Osteocyte (in vitro differentiated cells): ENCODE measurements around the gene SAMD14. TPM values are rescaled to one million over a fixed set of nuclear protein-coding genes. Genes with fewer than 3 reads are reported as not detected.

Source experiments
- DNase-seq: peaks from one replicate; pipeline ENCODE4 v3.0.0; 2021; ENCODE audit warnings: mixed read lengths; ENCODE audit not compliant: unreplicated experiment; ENCODE audit errors: extremely low spot score
- H3K27ac Mint-ChIP-seq: one replicate; pipeline ENCODE4 v1.8.0; 2021; ENCODE audit warnings: mild to moderate bottlenecking, mixed read lengths; ENCODE audit not compliant: unreplicated experiment
- H3K27me3 Mint-ChIP-seq: one replicate; pipeline ENCODE4 v1.8.0; 2021; ENCODE audit warnings: mixed read lengths; ENCODE audit not compliant: unreplicated experiment
- H3K36me3 Mint-ChIP-seq: one replicate; pipeline ENCODE4 v1.8.0; 2021; ENCODE audit warnings: mixed read lengths; ENCODE audit not compliant: unreplicated experiment
- H3K4me1 Mint-ChIP-seq: one replicate; pipeline ENCODE4 v1.8.0; 2021; ENCODE audit warnings: mixed read lengths; ENCODE audit not compliant: unreplicated experiment
- H3K4me3 Mint-ChIP-seq: one replicate; pipeline ENCODE4 v1.8.0; 2021; ENCODE audit warnings: mild to moderate bottlenecking, moderate library complexity, mixed read lengths; ENCODE audit not compliant: unreplicated experiment
- H3K9me3 Mint-ChIP-seq: one replicate; pipeline ENCODE4 v1.8.0; 2021; ENCODE audit warnings: mixed read lengths; ENCODE audit not compliant: unreplicated experiment
- total RNA-seq: library from RNA; stranded (reverse); gene quantifications from 2 replicates; pipeline ENCODE4 v1.2.1, GENCODE V29; 2021
- TF ChIP-seq, protein P1 (sequence below): fragments of 200-600 bp; sonication (generic); IDR thresholded peaks from 2 replicates; pipeline ENCODE4 v1.5.0; 2021; ENCODE audit warnings: antibody characterized with exemption, mild to moderate bottlenecking, moderate library complexity

Gene SAMD14
- total RNA-seq, 1 donor from 2014 or later = 36.8 TPM

- peak overlapping the region; percentile 44 for H3K27ac Mint-ChIP-seq
- TF ChIP-seq, protein P1, sequence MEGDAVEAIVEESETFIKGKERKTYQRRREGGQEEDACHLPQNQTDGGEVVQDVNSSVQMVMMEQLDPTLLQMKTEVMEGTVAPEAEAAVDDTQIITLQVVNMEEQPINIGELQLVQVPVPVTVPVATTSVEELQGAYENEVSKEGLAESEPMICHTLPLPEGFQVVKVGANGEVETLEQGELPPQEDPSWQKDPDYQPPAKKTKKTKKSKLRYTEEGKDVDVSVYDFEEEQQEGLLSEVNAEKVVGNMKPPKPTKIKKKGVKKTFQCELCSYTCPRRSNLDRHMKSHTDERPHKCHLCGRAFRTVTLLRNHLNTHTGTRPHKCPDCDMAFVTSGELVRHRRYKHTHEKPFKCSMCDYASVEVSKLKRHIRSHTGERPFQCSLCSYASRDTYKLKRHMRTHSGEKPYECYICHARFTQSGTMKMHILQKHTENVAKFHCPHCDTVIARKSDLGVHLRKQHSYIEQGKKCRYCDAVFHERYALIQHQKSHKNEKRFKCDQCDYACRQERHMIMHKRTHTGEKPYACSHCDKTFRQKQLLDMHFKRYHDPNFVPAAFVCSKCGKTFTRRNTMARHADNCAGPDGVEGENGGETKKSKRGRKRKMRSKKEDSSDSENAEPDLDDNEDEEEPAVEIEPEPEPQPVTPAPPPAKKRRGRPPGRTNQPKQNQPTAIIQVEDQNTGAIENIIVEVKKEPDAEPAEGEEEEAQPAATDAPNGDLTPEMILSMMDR = no peak
- H3K36me3 Mint-ChIP-seq = peaks cover 43% of the 10 kb centered on the region
Measured at GRCh38 chr17:50135316-50136095, 5.5 kb upstream of the SAMD14 start.

DNA sequence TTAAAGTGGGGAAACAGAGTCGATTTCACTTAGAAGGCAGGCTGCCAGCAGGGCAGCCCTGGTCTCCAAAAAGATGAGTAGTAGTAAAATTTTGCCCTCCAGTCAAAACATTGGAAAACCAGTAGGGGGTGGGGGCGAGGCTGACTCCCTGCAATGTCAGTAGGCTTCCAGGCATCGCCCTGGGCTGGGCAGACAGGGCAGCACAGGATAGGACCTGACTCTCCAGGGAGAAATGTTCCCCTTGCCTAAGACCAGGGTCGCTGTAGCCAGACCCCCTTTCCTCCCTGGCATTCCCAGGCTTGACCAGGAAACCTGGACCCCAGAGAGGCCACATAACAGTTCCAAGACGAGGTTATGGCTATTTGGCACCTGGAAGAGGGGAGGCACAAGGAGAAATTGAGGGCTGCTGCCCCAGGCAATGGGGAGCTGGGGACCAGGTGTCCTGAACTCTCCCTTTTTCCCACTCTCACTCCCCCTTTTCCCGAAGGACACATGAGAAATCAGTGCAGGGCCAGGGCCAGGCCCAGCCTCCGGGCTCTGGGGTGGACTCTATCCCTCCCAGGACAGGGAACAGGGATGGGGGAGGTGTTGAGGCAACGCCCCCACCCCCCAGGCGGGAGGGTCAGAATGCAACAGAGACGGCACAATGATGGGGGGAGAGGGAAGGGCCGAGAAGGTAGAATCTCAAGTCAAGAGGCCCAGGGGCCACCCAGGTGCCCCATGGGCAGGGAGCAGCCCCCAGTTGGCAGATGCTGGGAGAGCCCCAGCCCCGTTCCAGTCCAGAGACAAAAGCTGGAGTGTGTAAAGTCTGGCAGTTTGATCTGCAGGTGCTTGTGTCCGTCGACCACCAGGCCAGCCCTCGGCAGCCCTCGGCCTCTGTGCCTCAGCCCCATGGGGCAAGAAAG lies 4.5 kb upstream of the SAMD14 start:
- Mint-ChIP-seq H3K4me3 (no peak overlapping the region), H3K36me3 (peaks cover 33% of the 10 kb centered on the region), H3K27ac (peak overlapping the region; percentile 57), H3K4me1 (peaks cover 53% of the 10 kb centered on the region), H3K9me3 (no peaks in the 10 kb centered on the region), H3K27me3 (no peaks in the 10 kb centered on the region)
- TF ChIP-seq, protein P1 = no peak
- no peak for DNase-seq

More at GRCh38 chr17:50135316-50136095, 5.5 kb upstream of the SAMD14 start:
- Mint-ChIP-seq H3K9me3 (no peaks in the 10 kb centered on the region), H3K4me3 (no peak overlapping the region), H3K4me1 (peaks cover 57% of the 10 kb centered on the region), H3K27me3 (no peaks in the 10 kb centered on the region)
- no peak for DNase-seq

- TF ChIP-seq, protein P1 = no peak
- peaks cover 26% of the 10 kb centered on the region for H3K36me3 Mint-ChIP-seq
- peak overlapping the region; percentile 79 for H3K27ac Mint-ChIP-seq
- H3K4me3 Mint-ChIP-seq = no peak overlapping the region
- no peaks in the 10 kb centered on the region for H3K27me3 Mint-ChIP-seq
- peaks cover 55% of the 10 kb centered on the region for H3K4me1 Mint-ChIP-seq
- no peak for DNase-seq
- no peaks in the 10 kb centered on the region for H3K9me3 Mint-ChIP-seq
Measured at GRCh38 chr17:50133769-50134099, 3.8 kb upstream of the SAMD14 start.

GRCh38 chr17:50133028-50133768 lies 3.2 kb upstream of the SAMD14 start:
- no peaks in the 10 kb centered on the region for H3K9me3 Mint-ChIP-seq
- H3K27ac Mint-ChIP-seq = peak overlapping the region; percentile 79
- H3K36me3 Mint-ChIP-seq = peaks cover 21% of the 10 kb centered on the region
- H3K4me3 Mint-ChIP-seq = no peak overlapping the region
- TF ChIP-seq, protein P1 = no peak
- DNase-seq = no peak
- peaks cover 59% of the 10 kb centered on the region for H3K4me1 Mint-ChIP-seq
- H3K27me3 Mint-ChIP-seq = no peaks in the 10 kb centered on the region
